H1 (cell line): ENCODE results near the gene FMC1. TPM values are rescaled to one million over a fixed set of nuclear protein-coding genes. Genes with fewer than 3 reads are reported as not detected.

Experiments used
- CBX5 ChIP-seq: fragments of 300-800, 300-1000 bp; sonication (generic); IDR thresholded peaks from 2 replicates; pipeline ENCODE4 v1.7.1; 2016; ENCODE audit warnings: antibody characterized with exemption, low read length, low read depth
- CBX8 ChIP-seq: fragments of 300-800, 300-1000 bp; sonication (generic); IDR thresholded peaks from 2 replicates; pipeline ENCODE4 v1.7.1; 2016; ENCODE audit warnings: low read depth, low read length, borderline replicate concordance
- HDAC2 ChIP-seq, 2 experiments: fragments of 300-600 bp in 1 of 2; sonication (generic) in 1 of 2; IDR thresholded peaks; 2 replicates each; pipeline ENCODE4 v1.6.1; 2011 to 2012; ENCODE audit warnings: low read depth in 2 of 2, low read length in 2 of 2, mild to moderate bottlenecking in 2 of 2, moderate library complexity in 2 of 2, borderline replicate concordance in 1 of 2, inconsistent platforms in 1 of 2
- KDM4A ChIP-seq: IDR thresholded peaks from one replicate; pipeline ENCODE4 v1.7.1; 2012; ENCODE audit warnings: low read depth, mild to moderate bottlenecking, moderate library complexity, low read length, inconsistent platforms; ENCODE audit not compliant: severe bottlenecking
- POLR2AphosphoS5 ChIP-seq: IDR thresholded peaks from 2 replicates; pipeline ENCODE4 v1.6.1; 2011; ENCODE audit warnings: low read depth, low read length
- RXRA ChIP-seq: IDR thresholded peaks from 2 replicates; pipeline ENCODE4 v1.6.1; 2011; ENCODE audit warnings: low read depth, mild to moderate bottlenecking, low read length, moderate library complexity; ENCODE audit not compliant: insufficient read depth
- TBP ChIP-seq: IDR thresholded peaks from 2 replicates; pipeline ENCODE4 v1.6.1; 2011; ENCODE audit warnings: low read depth, low read length, improper control_type of control experiment
- polyA plus RNA-seq, 7 experiments: library from polyadenylated mRNA; depleted of rRNA in 3 of 7; stranded (reverse) in 5 of 7; unstranded in 2 of 7; fragments of >200 nt in 5 of 7; fragments of 200-250 nt in 2 of 7; gene quantifications; 1 replicate in 5 of 7; 2 replicates in 1 of 7; 4 replicates in 1 of 7; pipeline versions ENCODE4 v1.2.1 to v1.2.3, GENCODE V29; 2011 to 2013; ENCODE audit warnings: missing spikeins in 2 of 7, mixed read lengths in 2 of 7
- total RNA-seq: library from RNA; stranded (reverse); fragmentation: NEBNext Ultra II Directional; extraction: Animal tissue kit (Norgen Biotek cat#: 25700); gene quantifications from 2 replicates; pipeline ENCODE4 v1.2.1, GENCODE V29; 2021

FMC1 gene
- total and polyA plus RNA-seq, 2 of the 8 experiments (the other 6 are each of a cell fraction or from before 2014, with no cell fraction given): 15.8 to 28.4 TPM

DNA sequence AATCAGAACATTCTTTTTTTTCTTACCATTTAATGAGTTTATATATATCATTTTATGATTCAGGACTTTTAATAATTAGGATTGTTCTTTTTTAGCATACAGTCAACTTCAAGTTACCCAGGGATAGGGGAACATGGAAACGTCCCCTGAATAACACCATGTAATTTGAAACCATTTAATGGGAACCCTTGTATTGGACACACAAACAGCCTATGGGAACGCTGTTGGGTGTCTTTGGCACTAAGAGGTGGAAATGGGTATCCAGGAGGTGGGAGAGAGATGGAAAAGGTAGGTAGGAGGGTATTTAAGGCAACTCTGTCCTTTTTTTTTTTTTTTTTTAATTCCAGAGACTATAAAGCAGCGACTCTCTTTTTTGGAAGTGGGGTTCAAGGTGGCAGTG lies 21.2 kb downstream of the FMC1 start (continued):
- TF ChIP-seq HDAC2 (IDR thresholded peaks at IDR 0.05; ENCODE audit: borderline replicate concordance in 1 of 2, low read depth in 2 of 2, low read length in 2 of 2) (no peak), CBX5 (no peak), CBX8 (no peak), RXRA (no peak), TBP (no peak), KDM4A (no peak), POLR2AphosphoS5 (no peak)
